A549 (cell line): ENCODE measurements around the gene ST3GAL6. TPM values are rescaled to one million over a fixed set of nuclear protein-coding genes. Genes with fewer than 3 reads are reported as not detected.

Source experiments
- ATAC-seq, 2 experiments: fragments of 200-7000 bp in 1 of 2; fragments of >200 bp in 1 of 2; cut with Nextera tagmentation in 1 of 2; cut with Tn5 transposase in 1 of 2; 3 replicates each; pipeline versions ENCODE4 v1.8.0 to v1.9.1; 2018 to 2020; ENCODE audit warnings: mild to moderate bottlenecking in 1 of 2, moderate library complexity in 1 of 2
- CTCF ChIA-PET: fragments of 300-600 bp; sonication (Branson Sonifier 250); formaldehyde crosslinking; extraction: SDS; loops from one replicate; lab custom pipeline; 2021; ENCODE audit warnings: antibody characterized with exemption, inconsistent platforms; lab: Yijun Ruan, JAX
- POLR2A ChIA-PET: fragments of 350-600 bp; formaldehyde crosslinking; extraction: SDS; loops from one replicate; lab custom pipeline; 2021; ENCODE audit warnings: antibody characterized with exemption, inconsistent platforms; lab: Yijun Ruan, JAX
- DNase-seq, 2 experiments: peaks; one replicate each; pipeline versions ENCODE4 v3.0.0 to v3.0.0-alpha.2; 2011 to 2016; ENCODE audit warnings: low read depth in 1 of 2, low spot score in 1 of 2
- FAIRE-seq: peaks from 2 replicates; lab custom pipeline; 2011; peaks lifted over from hg19 to GRCh38; lab: Jason Lieb, UNC
- H3K27ac ChIP-seq, 2 experiments: fragments of >200 bp; sonication (Bioruptor Twin); formaldehyde crosslinking; 3 replicates each; pipeline ENCODE4 v1.5.1; 2016 to 2017
- H3K4me1 ChIP-seq: fragments of >200 bp; sonication (Bioruptor Twin); formaldehyde crosslinking; 3 replicates; pipeline ENCODE4 v1.6.1; 2016
- H3K4me2 ChIP-seq: fragments of >200 bp; sonication (Bioruptor Twin); formaldehyde crosslinking; 3 replicates; pipeline ENCODE4 v1.6.1; 2016
- H3K4me3 ChIP-seq: fragments of >200 bp; sonication (Bioruptor Twin); formaldehyde crosslinking; 3 replicates; pipeline ENCODE4 v1.5.1; 2016
- H3K9me3 ChIP-seq: fragments of >200 bp; sonication (Bioruptor Twin); formaldehyde crosslinking; 3 replicates; pipeline ENCODE4 v1.6.1; 2016
- BHLHE40 ChIP-seq: IDR thresholded peaks from 2 replicates; pipeline ENCODE4 v1.6.1; 2012; ENCODE audit warnings: low read depth, low read length, inconsistent platforms
- CBX8 ChIP-seq: fragments of 200-600 bp; sonication (generic); IDR thresholded peaks from 2 replicates; pipeline ENCODE4 v1.6.1; 2016
- ESRRA ChIP-seq: fragments of 150-350 bp; IDR thresholded peaks from 2 replicates; pipeline ENCODE4 v1.6.1; 2014; ENCODE audit warnings: mild to moderate bottlenecking, low read length, borderline replicate concordance
- FOSB ChIP-seq: fragments of 250-450 bp; sonication (Bioruptor Pico); IDR thresholded peaks from 2 replicates; pipeline ENCODE4 v1.5.0; 2020; ENCODE audit warnings: mild to moderate bottlenecking, moderate library complexity
- GATA3 ChIP-seq: IDR thresholded peaks from 2 replicates; pipeline ENCODE4 v1.6.1; 2012; ENCODE audit warnings: borderline replicate concordance
- HDAC2 ChIP-seq: fragments of 200-600 bp; sonication (generic); IDR thresholded peaks from 2 replicates; pipeline ENCODE4 v1.6.1; 2016
- HEYL ChIP-seq: fragments of 250-450 bp; sonication (Bioruptor Pico); IDR thresholded peaks from 2 replicates; pipeline ENCODE4 v1.8.0; 2021; ENCODE audit warnings: mild to moderate bottlenecking, moderate library complexity
- HOXB13 ChIP-seq: fragments of 250-450 bp; sonication (Bioruptor Pico); IDR thresholded peaks from 2 replicates; pipeline ENCODE4 v1.5.0; 2020; ENCODE audit warnings: low read depth, mild to moderate bottlenecking, moderate library complexity
- HOXB5 ChIP-seq: fragments of 250-450 bp; sonication (Bioruptor Pico); IDR thresholded peaks from 2 replicates; pipeline ENCODE4 v1.5.0; 2020; ENCODE audit warnings: mild to moderate bottlenecking, moderate library complexity
- JUN ChIP-seq, 2 experiments: fragments of >200 bp; sonication (Bioruptor Twin); formaldehyde crosslinking; IDR thresholded peaks; 2 replicates in 1 of 2; 3 replicates in 1 of 2; pipeline ENCODE4 v1.6.1; 2016 to 2017
- NPAS2 ChIP-seq: fragments of 250-450 bp; sonication (Bioruptor Pico); IDR thresholded peaks from 2 replicates; pipeline ENCODE4 v1.8.0; 2022; ENCODE audit warnings: mild to moderate bottlenecking, moderate library complexity, borderline replicate concordance
- NR3C1 ChIP-seq: fragments of >200 bp; sonication (Bioruptor Twin); formaldehyde crosslinking; IDR thresholded peaks from 3 replicates; pipeline ENCODE4 v1.6.1; 2017
- PHF8 ChIP-seq: fragments of 200-600 bp; sonication (generic); IDR thresholded peaks from 2 replicates; pipeline ENCODE4 v1.6.1; 2016; ENCODE audit warnings: low read depth, mild to moderate bottlenecking, antibody characterized with exemption, moderate library complexity, borderline replicate concordance
- POLR2A ChIP-seq: IDR thresholded peaks from 2 replicates; pipeline ENCODE4 v1.6.1; 2012; ENCODE audit warnings: mild to moderate bottlenecking, low read length
- POLR2AphosphoS2 ChIP-seq: conservative IDR thresholded peaks from 2 replicates; pipeline ENCODE4 v1.6.1; 2012; ENCODE audit warnings: low read length, improper control_type of control experiment, inconsistent platforms
- RAD21 ChIP-seq, 2 experiments: fragments of >200 bp in 1 of 2; sonication (Bioruptor Twin) in 1 of 2; formaldehyde crosslinking in 1 of 2; IDR thresholded peaks in 1 of 2; conservative IDR thresholded peaks in 1 of 2; 2 replicates in 1 of 2; 3 replicates in 1 of 2; pipeline ENCODE4 v1.6.1; 2012 to 2018; ENCODE audit warnings: inconsistent platforms in 1 of 2
- RARB ChIP-seq: fragments of 250-450 bp; sonication (Bioruptor Pico); IDR thresholded peaks from 2 replicates; pipeline ENCODE4 v1.8.0; 2021; ENCODE audit warnings: mild to moderate bottlenecking, moderate library complexity
- RNF2 ChIP-seq: fragments of 200-600 bp; sonication (generic); IDR thresholded peaks from 2 replicates; pipeline ENCODE4 v1.6.1; 2016; ENCODE audit warnings: low read depth, mild to moderate bottlenecking, antibody characterized with exemption, moderate library complexity, borderline replicate concordance
- SMC3 ChIP-seq: fragments of >200 bp; sonication (Bioruptor Twin); formaldehyde crosslinking; IDR thresholded peaks from 3 replicates; pipeline ENCODE4 v1.6.1; 2018; ENCODE audit warnings: inconsistent platforms
- TFCP2L1 ChIP-seq: fragments of 250-450 bp; sonication (Bioruptor Pico); IDR thresholded peaks from 2 replicates; pipeline ENCODE4 v1.5.0; 2021; ENCODE audit warnings: mild to moderate bottlenecking
- ZC3H11A ChIP-seq: fragments of 450-650 bp; IDR thresholded peaks from 2 replicates; pipeline ENCODE4 v1.6.1; 2014; ENCODE audit warnings: antibody characterized with exemption, mild to moderate bottlenecking
- ZFP36 ChIP-seq: fragments of 450-650 bp; IDR thresholded peaks from 2 replicates; pipeline ENCODE4 v1.6.1; 2014; ENCODE audit warnings: borderline replicate concordance; ENCODE audit not compliant: partially characterized antibody
- ZSCAN20 ChIP-seq: fragments of 250-450 bp; sonication (Bioruptor Pico); IDR thresholded peaks from 2 replicates; pipeline ENCODE4 v1.8.0; 2022; ENCODE audit warnings: mild to moderate bottlenecking, moderate library complexity
- WGBS: methylation state at CpG from one replicate; pipeline ENCODE4 v1.1.6; 2017; ENCODE audit errors: missing lambda C conversion rate; 5-methylcytosine and 5-hydroxymethylcytosine counted together
- polyA plus RNA-seq, 4 experiments: library from polyadenylated mRNA; depleted of rRNA in 3 of 4; stranded (reverse); fragments of >200 nt; fragmentation: RNase III in 1 of 4; extraction: RNeasy Plus Mini Kit Qiagen cat#74134 plus additional on column Dnase treatment in 1 of 4; gene quantifications; 2 replicates in 3 of 4; 3 replicates in 1 of 4; pipeline ENCODE4 v1.2.3, GENCODE V29; 2011 to 2017
- TF ChIP-seq, protein P1 (sequence below): fragments of >200 bp; sonication (Bioruptor Twin); formaldehyde crosslinking; IDR thresholded peaks from 3 replicates; pipeline ENCODE4 v1.5.1; 2016
- TF ChIP-seq, protein P2 (sequence below): fragments of 250-450 bp; sonication (Bioruptor Pico); IDR thresholded peaks from 2 replicates; pipeline ENCODE4 v1.5.0; 2020; ENCODE audit warnings: low read depth, mild to moderate bottlenecking, moderate library complexity
- TF ChIP-seq, protein P3 (sequence below): fragments of >200 bp; sonication (Bioruptor Twin); formaldehyde crosslinking; IDR thresholded peaks from 2 replicates; pipeline ENCODE4 v1.6.1; 2016
- TF ChIP-seq, protein P4 (sequence below): fragments of 450-650 bp; IDR thresholded peaks from 2 replicates; pipeline ENCODE4 v1.6.1; 2014; ENCODE audit warnings: antibody characterized with exemption
- TF ChIP-seq, protein P5 (sequence below): fragments of 200-600 bp; sonication (generic); IDR thresholded peaks from 2 replicates; pipeline ENCODE4 v1.6.1; 2016; ENCODE audit warnings: antibody characterized with exemption, mild to moderate bottlenecking, moderate library complexity
- TF ChIP-seq, protein P6 (sequence below): fragments of 250-450 bp; sonication (Bioruptor Pico); IDR thresholded peaks from 2 replicates; pipeline ENCODE4 v1.5.0; 2021; ENCODE audit warnings: mild to moderate bottlenecking, moderate library complexity, borderline replicate concordance

ST3GAL6 gene
- polyA plus RNA-seq, 2 of the 4 experiments (the other 2 are of a cell fraction): 1.1 to 1.4 TPM

DNA sequence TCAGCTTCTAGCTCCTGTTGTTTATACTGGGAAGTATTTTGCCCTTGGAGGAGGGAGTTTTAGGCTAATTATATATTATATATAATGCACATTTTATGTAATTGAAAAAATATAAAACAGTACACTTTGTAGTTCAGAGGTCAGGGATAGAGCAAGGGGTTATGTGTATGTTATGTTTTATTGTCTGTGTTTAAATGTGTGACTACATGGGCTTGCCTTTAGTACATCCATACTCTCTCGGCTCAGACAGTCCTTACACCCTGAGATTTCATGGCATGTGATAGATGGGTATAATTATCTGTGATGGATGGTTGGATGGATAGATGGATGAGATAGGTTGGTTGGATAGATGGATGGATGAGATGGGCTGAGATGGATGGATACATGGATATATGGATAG, 17.4 kb upstream of the ST3GAL6 start:
- FAIRE-seq: no peak
- POLR2A ChIA-PET: no interaction called here
- no peaks in the 10 kb centered on the region for H3K9me3 ChIP-seq

DNA sequence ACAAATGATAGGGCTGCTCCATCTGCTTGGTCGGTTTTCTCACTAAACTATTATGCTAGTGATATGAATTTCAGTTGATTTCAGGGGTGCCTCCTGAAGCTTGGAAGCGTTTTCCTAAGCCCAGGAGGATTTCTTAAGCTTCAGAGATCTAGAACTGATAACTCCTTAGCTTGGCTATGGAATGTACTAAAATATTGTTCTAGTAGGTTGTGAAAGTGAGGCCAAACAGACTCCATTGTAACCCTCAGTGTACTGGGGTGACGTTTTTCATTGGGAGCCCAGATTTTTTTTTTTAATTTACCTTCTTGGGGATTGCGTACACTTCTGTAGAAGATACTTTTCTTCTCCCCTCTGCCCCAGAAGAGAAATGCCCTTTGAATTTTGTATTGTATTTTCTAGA, 17.0 kb upstream of the ST3GAL6 start:
- ATAC-seq: no peak
- Histone ChIP-seq H3K27ac (no peak overlapping the region), H3K4me3 (no peak overlapping the region), H3K9me3 (no peaks in the 10 kb centered on the region), H3K4me1 (peaks cover 21% of the 10 kb centered on the region; the same call in 2 of the 3 replicates), H3K4me2 (no peak overlapping the region)
- DNase-seq: no peak
- POLR2A ChIA-PET: no interaction called here
- CTCF ChIA-PET: no interaction called here
- FAIRE-seq: no peak
- 50% methylated on average over 4 of the region's 4 CpGs for WGBS
- no peak for TF ChIP-seq HOXB5
- no peak for TF ChIP-seq ESRRA
- no peak for TF ChIP-seq POLR2AphosphoS2
- no peak for TF ChIP-seq FOSB (CRISPR knock-in tag)
- no peak for TF ChIP-seq HOXB13 (CRISPR knock-in tag)
- TF ChIP-seq NPAS2 (CRISPR knock-in tag): no peak
- TF ChIP-seq, protein P1, sequence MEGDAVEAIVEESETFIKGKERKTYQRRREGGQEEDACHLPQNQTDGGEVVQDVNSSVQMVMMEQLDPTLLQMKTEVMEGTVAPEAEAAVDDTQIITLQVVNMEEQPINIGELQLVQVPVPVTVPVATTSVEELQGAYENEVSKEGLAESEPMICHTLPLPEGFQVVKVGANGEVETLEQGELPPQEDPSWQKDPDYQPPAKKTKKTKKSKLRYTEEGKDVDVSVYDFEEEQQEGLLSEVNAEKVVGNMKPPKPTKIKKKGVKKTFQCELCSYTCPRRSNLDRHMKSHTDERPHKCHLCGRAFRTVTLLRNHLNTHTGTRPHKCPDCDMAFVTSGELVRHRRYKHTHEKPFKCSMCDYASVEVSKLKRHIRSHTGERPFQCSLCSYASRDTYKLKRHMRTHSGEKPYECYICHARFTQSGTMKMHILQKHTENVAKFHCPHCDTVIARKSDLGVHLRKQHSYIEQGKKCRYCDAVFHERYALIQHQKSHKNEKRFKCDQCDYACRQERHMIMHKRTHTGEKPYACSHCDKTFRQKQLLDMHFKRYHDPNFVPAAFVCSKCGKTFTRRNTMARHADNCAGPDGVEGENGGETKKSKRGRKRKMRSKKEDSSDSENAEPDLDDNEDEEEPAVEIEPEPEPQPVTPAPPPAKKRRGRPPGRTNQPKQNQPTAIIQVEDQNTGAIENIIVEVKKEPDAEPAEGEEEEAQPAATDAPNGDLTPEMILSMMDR: no peak
- TF ChIP-seq PHF8: no peak
- TF ChIP-seq, protein P2, sequence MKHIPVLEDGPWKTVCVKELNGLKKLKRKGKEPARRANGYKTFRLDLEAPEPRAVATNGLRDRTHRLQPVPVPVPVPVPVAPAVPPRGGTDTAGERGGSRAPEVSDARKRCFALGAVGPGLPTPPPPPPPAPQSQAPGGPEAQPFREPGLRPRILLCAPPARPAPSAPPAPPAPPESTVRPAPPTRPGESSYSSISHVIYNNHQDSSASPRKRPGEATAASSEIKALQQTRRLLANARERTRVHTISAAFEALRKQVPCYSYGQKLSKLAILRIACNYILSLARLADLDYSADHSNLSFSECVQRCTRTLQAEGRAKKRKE: no peak
- no peak for TF ChIP-seq ZFP36
- TF ChIP-seq NR3C1: no peak
- TF ChIP-seq, protein P3, sequence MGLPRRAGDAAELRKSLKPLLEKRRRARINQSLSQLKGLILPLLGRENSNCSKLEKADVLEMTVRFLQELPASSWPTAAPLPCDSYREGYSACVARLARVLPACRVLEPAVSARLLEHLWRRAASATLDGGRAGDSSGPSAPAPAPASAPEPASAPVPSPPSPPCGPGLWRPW: no peak
- TF ChIP-seq, protein P4, sequence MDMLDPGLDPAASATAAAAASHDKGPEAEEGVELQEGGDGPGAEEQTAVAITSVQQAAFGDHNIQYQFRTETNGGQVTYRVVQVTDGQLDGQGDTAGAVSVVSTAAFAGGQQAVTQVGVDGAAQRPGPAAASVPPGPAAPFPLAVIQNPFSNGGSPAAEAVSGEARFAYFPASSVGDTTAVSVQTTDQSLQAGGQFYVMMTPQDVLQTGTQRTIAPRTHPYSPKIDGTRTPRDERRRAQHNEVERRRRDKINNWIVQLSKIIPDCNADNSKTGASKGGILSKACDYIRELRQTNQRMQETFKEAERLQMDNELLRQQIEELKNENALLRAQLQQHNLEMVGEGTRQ: no peak

More for the DNA sequence above, 17.4 kb upstream of the ST3GAL6 start:
- no peak for ATAC-seq
- no peak overlapping the region for H3K4me2 ChIP-seq
- H3K4me1 ChIP-seq: peaks cover 22% of the 10 kb centered on the region; the same call in 2 of the 3 replicates
- no peak overlapping the region for H3K4me3 ChIP-seq
- DNase-seq: no peak
- no peak overlapping the region for H3K27ac ChIP-seq
- CTCF ChIA-PET: no interaction called here
- no peak for TF ChIP-seq BHLHE40
- TF ChIP-seq, protein P1: no peak
- no peak for TF ChIP-seq ZC3H11A
- TF ChIP-seq, protein P5, sequence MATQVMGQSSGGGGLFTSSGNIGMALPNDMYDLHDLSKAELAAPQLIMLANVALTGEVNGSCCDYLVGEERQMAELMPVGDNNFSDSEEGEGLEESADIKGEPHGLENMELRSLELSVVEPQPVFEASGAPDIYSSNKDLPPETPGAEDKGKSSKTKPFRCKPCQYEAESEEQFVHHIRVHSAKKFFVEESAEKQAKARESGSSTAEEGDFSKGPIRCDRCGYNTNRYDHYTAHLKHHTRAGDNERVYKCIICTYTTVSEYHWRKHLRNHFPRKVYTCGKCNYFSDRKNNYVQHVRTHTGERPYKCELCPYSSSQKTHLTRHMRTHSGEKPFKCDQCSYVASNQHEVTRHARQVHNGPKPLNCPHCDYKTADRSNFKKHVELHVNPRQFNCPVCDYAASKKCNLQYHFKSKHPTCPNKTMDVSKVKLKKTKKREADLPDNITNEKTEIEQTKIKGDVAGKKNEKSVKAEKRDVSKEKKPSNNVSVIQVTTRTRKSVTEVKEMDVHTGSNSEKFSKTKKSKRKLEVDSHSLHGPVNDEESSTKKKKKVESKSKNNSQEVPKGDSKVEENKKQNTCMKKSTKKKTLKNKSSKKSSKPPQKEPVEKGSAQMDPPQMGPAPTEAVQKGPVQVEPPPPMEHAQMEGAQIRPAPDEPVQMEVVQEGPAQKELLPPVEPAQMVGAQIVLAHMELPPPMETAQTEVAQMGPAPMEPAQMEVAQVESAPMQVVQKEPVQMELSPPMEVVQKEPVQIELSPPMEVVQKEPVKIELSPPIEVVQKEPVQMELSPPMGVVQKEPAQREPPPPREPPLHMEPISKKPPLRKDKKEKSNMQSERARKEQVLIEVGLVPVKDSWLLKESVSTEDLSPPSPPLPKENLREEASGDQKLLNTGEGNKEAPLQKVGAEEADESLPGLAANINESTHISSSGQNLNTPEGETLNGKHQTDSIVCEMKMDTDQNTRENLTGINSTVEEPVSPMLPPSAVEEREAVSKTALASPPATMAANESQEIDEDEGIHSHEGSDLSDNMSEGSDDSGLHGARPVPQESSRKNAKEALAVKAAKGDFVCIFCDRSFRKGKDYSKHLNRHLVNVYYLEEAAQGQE: no peak
- no peak for TF ChIP-seq HDAC2
- no peak for TF ChIP-seq SMC3
- TF ChIP-seq GATA3: no peak
- TF ChIP-seq TFCP2L1 (CRISPR knock-in tag): no peak
- TF ChIP-seq RAD21 (conservative IDR thresholded peaks at IDR 0.05 in 1 of 2, IDR thresholded peaks at IDR 0.05 in 1 of 2): no peak
- no peak for TF ChIP-seq ZSCAN20 (CRISPR knock-in tag)
- TF ChIP-seq CBX8: no peak
- TF ChIP-seq POLR2AphosphoS2: no peak
- TF ChIP-seq, protein P6, sequence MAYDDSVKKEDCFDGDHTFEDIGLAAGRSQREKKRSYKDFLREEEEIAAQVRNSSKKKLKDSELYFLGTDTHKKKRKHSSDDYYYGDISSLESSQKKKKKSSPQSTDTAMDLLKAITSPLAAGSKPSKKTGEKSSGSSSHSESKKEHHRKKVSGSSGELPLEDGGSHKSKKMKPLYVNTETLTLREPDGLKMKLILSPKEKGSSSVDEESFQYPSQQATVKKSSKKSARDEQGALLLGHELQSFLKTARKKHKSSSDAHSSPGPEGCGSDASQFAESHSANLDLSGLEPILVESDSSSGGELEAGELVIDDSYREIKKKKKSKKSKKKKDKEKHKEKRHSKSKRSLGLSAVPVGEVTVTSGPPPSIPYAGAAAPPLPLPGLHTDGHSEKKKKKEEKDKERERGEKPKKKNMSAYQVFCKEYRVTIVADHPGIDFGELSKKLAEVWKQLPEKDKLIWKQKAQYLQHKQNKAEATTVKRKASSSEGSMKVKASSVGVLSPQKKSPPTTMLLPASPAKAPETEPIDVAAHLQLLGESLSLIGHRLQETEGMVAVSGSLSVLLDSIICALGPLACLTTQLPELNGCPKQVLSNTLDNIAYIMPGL (CRISPR knock-in tag): no peak
- TF ChIP-seq RARB (CRISPR knock-in tag): no peak
- TF ChIP-seq ZFP36: no peak
- TF ChIP-seq POLR2A: no peak
- TF ChIP-seq RNF2: no peak
- TF ChIP-seq HEYL (CRISPR knock-in tag): no peak
- TF ChIP-seq JUN (IDR thresholded peaks at IDR 0.05): no peak
- WGBS: 77% methylated on average over 1 of the region's 1 CpG
